Vagina (tissue), 2 donors: ENCODE measurements around the gene PRDM2. TPM values are rescaled to one million over a fixed set of nuclear protein-coding genes. Genes with fewer than 3 reads are reported as not detected.

Source experiments
- DNase-seq, 2 donors: peaks; one replicate each; pipeline ENCODE4 v3.0.0-alpha.2; 2017; ENCODE audit errors: extremely low spot score in 2 of 2
- H3K27ac ChIP-seq: fragments of 200-600 bp; sonication (generic); one replicate; pipeline ENCODE4 v1.5.1; 2019
- H3K27me3 ChIP-seq: fragments of 200-600 bp; sonication (generic); one replicate; pipeline ENCODE4 v1.5.1; 2019
- H3K36me3 ChIP-seq, 2 donors: fragments of 200-600 bp; sonication (generic); one replicate each; pipeline ENCODE4 v1.5.1; 2017 to 2019
- H3K4me1 ChIP-seq: fragments of 200-600 bp; sonication (generic); one replicate; pipeline ENCODE4 v1.5.1; 2019
- H3K4me3 ChIP-seq, 2 donors: fragments of 200-600 bp; sonication (generic); 1 replicate in 1 of 2; 2 replicates in 1 of 2; pipeline ENCODE4 v1.5.1; 2016 to 2019
- H3K9me3 ChIP-seq: fragments of 200-600 bp; sonication (generic); one replicate; pipeline ENCODE4 v1.5.1; 2019
- CTCF ChIP-seq, 3 experiments: fragments of 450-650 bp in 2 of 3; fragments of 200-600 bp in 1 of 3; sonication (generic) in 1 of 3; IDR thresholded peaks; one replicate each; pipeline ENCODE4 v1.5.1; 2017 to 2019; ENCODE audit warnings: antibody characterized with exemption in 3 of 3, mild to moderate bottlenecking in 2 of 3, moderate library complexity in 2 of 3
- POLR2A ChIP-seq, 2 donors: fragments of 450-650 bp; IDR thresholded peaks; one replicate each; pipeline ENCODE4 v1.6.1; 2017; ENCODE audit warnings: antibody characterized with exemption in 2 of 2, mild to moderate bottlenecking in 2 of 2, moderate library complexity in 2 of 2
- POLR2AphosphoS5 ChIP-seq, 2 donors: sonication (generic); formaldehyde crosslinking; IDR thresholded peaks; one replicate each; pipeline ENCODE4 v1.9.0; 2017; ENCODE audit warnings: antibody characterized with exemption in 2 of 2, mild to moderate bottlenecking in 2 of 2, low read depth in 1 of 2; ENCODE audit not compliant: insufficient read depth in 1 of 2
- intact Hi-C: fragments of 100-400 bp; cut with DNase I; formaldehyde crosslinking; loops from one replicate; pipeline ENCODE4 v1.15.1; 2023
- total RNA-seq: library from RNA; depleted of rRNA; stranded (reverse); fragments of >200 nt; gene quantifications from one replicate; pipeline ENCODE4 v1.2.3, GENCODE V29; 2016

Gene PRDM2
- total RNA-seq, 1 donor from 2014 or later, result 56.2 TPM

- Histone ChIP-seq H3K4me1 (peaks cover 9% of the 10 kb centered on the region), H3K27ac (no peak overlapping the region), H3K36me3 (peaks cover 0 to 3% of the 10 kb centered on the region in 2 donors), H3K9me3 (no peaks in the 10 kb centered on the region), H3K27me3 (no peaks in the 10 kb centered on the region), H3K4me3 (no peak overlapping the region)
- no peak for DNase-seq
- TF ChIP-seq POLR2AphosphoS5 (IDR thresholded peaks at IDR 0.05; ENCODE audit: insufficient read depth in 1 of 2, low read depth in 1 of 2) (no peak), POLR2A (IDR thresholded peaks at IDR 0.05) (no peak), CTCF (IDR thresholded peaks at IDR 0.05) (no peak)
- intact Hi-C loops, result no loop called here
These were observed 31.9 kb downstream of the PRDM2 start for GRCh38 chr1:13731897-13732296.

- Histone ChIP-seq H3K27ac (no peak overlapping the region), H3K4me1 (peaks cover 9% of the 10 kb centered on the region), H3K9me3 (no peaks in the 10 kb centered on the region), H3K27me3 (no peaks in the 10 kb centered on the region), H3K36me3 (peaks cover 0 to 8% of the 10 kb centered on the region in 2 donors), H3K4me3 (no peak overlapping the region)
- TF ChIP-seq POLR2AphosphoS5 (IDR thresholded peaks at IDR 0.05; ENCODE audit: insufficient read depth in 1 of 2, low read depth in 1 of 2) (no peak), POLR2A (IDR thresholded peaks at IDR 0.05) (no peak), CTCF (IDR thresholded peaks at IDR 0.05) (no peak)
- no peak for DNase-seq
- intact Hi-C loops, result no loop called here
These were observed 33.1 kb downstream of the PRDM2 start for GRCh38 chr1:13732971-13733667.

- TF ChIP-seq CTCF (IDR thresholded peaks at IDR 0.05) (no peak), POLR2AphosphoS5 (IDR thresholded peaks at IDR 0.05; ENCODE audit: insufficient read depth in 1 of 2, low read depth in 1 of 2) (no peak), POLR2A (IDR thresholded peaks at IDR 0.05) (no peak)
- H3K27me3 ChIP-seq, result no peaks in the 10 kb centered on the region
- H3K27ac ChIP-seq, result no peak overlapping the region
- H3K4me3 ChIP-seq, result no peak overlapping the region
- H3K9me3 ChIP-seq, result no peaks in the 10 kb centered on the region
- H3K4me1 ChIP-seq, result peaks cover 9% of the 10 kb centered on the region
- intact Hi-C loops, result no loop called here
- DNase-seq, result no peak
- peaks cover 0 to 8% of the 10 kb centered on the region in 2 donors for H3K36me3 ChIP-seq
These were observed 33.7 kb downstream of the PRDM2 start for GRCh38 chr1:13733711-13734110.

- no peak for DNase-seq
- Histone ChIP-seq H3K27ac (no peak overlapping the region), H3K9me3 (no peaks in the 10 kb centered on the region), H3K4me3 (no peak overlapping the region), H3K36me3 (peaks cover 0 to 8% of the 10 kb centered on the region in 2 donors), H3K4me1 (peaks cover 9% of the 10 kb centered on the region), H3K27me3 (no peaks in the 10 kb centered on the region)
- intact Hi-C loops, result no loop called here
- TF ChIP-seq POLR2A (IDR thresholded peaks at IDR 0.05), result no peak
- TF ChIP-seq CTCF (IDR thresholded peaks at IDR 0.05), result no peak
- TF ChIP-seq POLR2AphosphoS5 (IDR thresholded peaks at IDR 0.05; ENCODE audit: insufficient read depth in 1 of 2, low read depth in 1 of 2), result no peak
These were observed 35.4 kb downstream of the PRDM2 start for GRCh38 chr1:13735168-13735930.

- peaks cover 9% of the 10 kb centered on the region for H3K4me1 ChIP-seq
- no peaks in the 10 kb centered on the region for H3K27me3 ChIP-seq
- H3K9me3 ChIP-seq, result no peaks in the 10 kb centered on the region
- intact Hi-C loops, result no loop called here
- TF ChIP-seq POLR2AphosphoS5 (IDR thresholded peaks at IDR 0.05; ENCODE audit: insufficient read depth in 1 of 2, low read depth in 1 of 2) (no peak), POLR2A (IDR thresholded peaks at IDR 0.05) (no peak), CTCF (IDR thresholded peaks at IDR 0.05) (no peak)
- peaks cover 0 to 11% of the 10 kb centered on the region in 2 donors for H3K36me3 ChIP-seq
- H3K4me3 ChIP-seq, result no peak overlapping the region
- DNase-seq, result no peak
- H3K27ac ChIP-seq, result no peak overlapping the region
These were observed 37.4 kb downstream of the PRDM2 start for GRCh38 chr1:13737398-13737797.
